Subcutaneous adipose tissue (tissue), 4 donors: ENCODE data around the gene SPATA7. TPM values are rescaled to one million over a fixed set of nuclear protein-coding genes. Genes with fewer than 3 reads are reported as not detected.

Experiments used
- total RNA-seq, 4 donors: library from RNA; depleted of rRNA; stranded (reverse); fragments of >200 nt; gene quantifications; one replicate each; pipeline ENCODE4 v1.1.0, GENCODE V29; 2016
- TF ChIP-seq, protein P1 (sequence below): fragments of 450-650 bp; IDR thresholded peaks from one replicate; pipeline ENCODE4 v1.5.1; 2016; ENCODE audit warnings: low read depth, mild to moderate bottlenecking, control low read depth, antibody characterized with exemption, moderate library complexity

The SPATA7 gene
- total RNA-seq, 4 donors from 2014 or later, result 16.3 to 27.2 (median 19.8) TPM

DNA sequence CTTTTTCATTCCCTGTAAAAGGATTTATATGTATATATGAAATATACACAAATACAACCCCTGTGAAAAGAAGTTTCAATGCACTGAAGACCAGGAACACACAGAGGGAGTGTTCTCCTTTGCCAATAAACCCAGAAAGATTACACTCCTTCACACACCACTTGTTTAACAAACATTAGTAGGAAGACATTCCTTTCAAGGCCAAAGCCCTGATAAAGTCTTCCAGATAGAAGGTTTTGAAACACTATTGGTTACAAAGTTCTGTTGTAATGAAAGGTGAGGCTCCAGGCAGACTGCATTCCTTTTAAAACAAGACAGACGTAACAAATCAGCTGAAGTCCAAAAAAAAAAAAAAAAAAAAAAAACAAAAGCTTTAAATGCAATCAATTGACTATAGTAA lies 88.3 kb downstream of the SPATA7 start:
- TF ChIP-seq, protein P1, sequence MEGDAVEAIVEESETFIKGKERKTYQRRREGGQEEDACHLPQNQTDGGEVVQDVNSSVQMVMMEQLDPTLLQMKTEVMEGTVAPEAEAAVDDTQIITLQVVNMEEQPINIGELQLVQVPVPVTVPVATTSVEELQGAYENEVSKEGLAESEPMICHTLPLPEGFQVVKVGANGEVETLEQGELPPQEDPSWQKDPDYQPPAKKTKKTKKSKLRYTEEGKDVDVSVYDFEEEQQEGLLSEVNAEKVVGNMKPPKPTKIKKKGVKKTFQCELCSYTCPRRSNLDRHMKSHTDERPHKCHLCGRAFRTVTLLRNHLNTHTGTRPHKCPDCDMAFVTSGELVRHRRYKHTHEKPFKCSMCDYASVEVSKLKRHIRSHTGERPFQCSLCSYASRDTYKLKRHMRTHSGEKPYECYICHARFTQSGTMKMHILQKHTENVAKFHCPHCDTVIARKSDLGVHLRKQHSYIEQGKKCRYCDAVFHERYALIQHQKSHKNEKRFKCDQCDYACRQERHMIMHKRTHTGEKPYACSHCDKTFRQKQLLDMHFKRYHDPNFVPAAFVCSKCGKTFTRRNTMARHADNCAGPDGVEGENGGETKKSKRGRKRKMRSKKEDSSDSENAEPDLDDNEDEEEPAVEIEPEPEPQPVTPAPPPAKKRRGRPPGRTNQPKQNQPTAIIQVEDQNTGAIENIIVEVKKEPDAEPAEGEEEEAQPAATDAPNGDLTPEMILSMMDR, result no peak

DNA sequence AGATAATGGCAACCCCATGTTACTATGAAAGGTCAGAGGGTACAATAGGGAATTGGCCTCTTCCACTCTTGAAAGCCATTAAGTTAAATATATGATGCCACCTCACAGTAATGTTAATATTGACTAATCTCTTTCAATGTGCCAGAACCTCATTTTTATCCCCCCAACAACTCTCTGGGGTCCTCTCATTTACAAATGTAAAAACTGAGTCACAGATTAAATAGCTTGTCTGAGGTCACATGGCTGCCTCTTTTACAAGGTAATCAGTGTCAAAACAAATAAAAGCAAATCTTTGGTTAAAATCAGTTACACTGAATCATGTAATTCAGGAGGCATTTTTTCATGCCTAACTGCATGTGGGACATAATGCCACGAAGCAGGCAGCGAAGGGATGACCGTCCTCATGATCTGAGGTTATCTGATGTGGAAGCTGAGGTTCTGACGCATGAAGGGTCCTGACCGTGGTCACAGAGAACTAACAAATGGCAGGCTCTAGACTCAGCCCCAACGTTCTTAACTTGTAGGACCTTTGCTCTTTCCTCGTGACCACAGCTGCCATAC lies 90.8 kb downstream of the SPATA7 start:
- TF ChIP-seq, protein P1, result no peak

DNA sequence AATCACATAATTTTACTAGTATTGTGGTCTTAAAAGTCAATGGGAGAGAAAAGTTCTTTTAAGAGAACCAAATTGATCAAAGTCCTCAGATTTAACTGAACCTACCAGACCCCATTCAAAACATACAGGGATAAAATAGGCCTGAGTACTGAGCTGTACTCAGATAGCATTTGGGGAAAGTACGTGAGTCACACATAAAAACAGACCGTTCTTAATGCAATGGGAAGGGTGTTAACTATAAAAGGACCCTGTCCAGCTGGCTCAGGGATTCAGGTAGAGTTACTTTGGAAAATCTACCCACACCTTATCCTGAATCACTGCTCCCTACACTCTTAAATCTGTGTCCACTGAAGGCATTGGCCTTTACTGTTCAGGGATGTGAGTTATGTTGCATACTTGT lies 91.4 kb downstream of the SPATA7 start:
- TF ChIP-seq, protein P1, result no peak

DNA sequence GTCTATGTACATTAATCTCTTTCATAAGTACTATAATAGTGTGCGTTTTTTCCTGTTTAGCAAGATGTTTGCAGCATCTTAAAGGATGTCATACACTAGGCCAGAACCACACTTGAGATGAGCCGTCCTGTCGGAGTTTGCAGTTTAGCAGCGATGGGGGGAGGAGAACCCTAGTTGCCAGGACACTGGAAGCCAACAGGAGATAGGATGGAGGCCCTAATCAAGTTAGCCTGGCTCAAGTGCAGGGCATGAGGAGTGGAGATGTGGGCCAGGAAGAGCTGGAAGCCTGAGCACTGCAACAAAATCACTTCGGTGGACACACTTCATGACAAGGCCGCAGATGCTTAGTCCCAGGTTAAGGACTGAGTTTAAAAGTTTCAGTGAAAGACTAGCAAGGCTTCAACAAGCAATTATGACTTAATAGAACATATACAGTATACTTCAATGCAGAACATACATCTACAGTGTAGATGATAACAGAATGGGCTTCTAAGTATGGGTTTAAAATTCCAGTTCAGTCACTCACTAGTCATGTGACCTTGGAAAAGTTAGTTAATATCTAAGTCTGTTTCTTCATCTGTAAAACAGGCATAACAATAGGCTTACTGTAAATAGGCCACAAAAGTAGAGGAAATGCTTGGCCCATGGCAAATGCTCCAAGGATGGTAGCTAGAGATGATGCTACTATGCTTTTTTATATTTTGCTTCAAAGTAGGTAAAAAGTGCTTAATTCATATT lies 92.2 kb downstream of the SPATA7 start:
- TF ChIP-seq, protein P1, result no peak

DNA sequence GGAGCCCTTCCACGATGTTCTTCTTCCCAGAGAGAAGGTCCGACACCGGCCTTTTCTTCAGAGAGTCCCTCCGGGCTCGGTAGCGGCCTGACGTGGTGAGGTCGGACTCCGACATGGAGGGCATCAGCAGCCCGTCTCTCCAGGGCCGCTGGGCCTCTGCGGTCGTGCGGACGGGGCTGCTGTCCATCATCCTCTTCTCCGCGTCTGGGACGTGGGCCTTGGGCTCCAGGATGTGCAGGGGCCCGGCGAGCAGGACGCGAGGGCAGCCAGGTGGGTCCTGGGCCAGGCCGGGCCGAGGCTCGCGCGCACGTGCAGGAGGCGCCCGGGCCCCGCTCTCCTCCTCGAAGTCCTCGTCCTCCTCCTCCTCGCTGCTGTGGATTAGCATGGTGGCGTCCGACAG lies 93.5 kb downstream of the SPATA7 start:
- TF ChIP-seq, protein P1, result no peak

DNA sequence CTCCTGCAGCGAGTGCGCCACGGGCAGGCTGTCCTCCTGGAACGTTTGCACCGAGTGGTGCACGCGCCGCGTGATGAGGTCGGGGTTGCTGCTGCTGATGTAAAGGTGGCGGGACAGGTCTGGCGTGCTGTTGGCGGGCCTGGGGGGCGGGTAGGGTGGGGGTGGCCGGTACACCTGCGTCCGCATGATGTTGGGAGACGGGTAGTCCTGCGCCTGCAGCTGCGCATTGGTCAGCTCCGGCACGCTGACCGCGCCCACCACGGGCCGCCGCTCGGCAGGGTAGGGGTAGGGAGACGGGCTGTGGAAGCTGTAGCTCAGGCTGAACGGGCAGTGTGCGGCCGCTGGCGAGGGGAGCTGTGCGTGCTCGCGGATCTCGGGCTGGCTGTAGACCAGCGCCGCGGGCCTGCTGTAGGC lies 94.1 kb downstream of the SPATA7 start:
- TF ChIP-seq, protein P1, result no peak

DNA sequence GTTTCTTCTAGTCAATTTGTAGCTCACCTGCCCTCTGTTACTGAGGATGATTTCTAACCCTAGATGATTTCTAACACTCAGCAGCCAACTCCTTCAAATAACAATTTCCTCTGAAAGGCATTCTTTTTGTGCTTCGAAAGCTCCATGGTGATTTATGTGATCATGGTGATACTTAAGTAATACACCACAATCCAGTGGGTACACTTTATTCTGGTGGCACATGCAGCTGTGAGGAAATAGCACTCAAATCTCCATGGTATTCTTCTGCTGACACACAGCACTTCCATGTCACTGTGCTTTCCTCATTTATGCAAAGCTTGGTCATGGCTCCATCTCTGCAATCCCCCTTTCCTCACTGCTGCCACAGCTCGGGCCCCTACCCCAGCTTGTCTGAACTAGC lies 95.6 kb downstream of the SPATA7 start:
- TF ChIP-seq, protein P1, result no peak
